GM12892 (cell line): ENCODE data around the gene EPHB3.

ENCODE experiments used
- POLR2A ChIP-seq: IDR thresholded peaks from 2 replicates; pipeline ENCODE4 v1.6.1; 2011; ENCODE audit warnings: low read depth, low read length, control low read depth
- POLR2AphosphoS5 ChIP-seq: IDR thresholded peaks from 2 replicates; pipeline ENCODE4 v1.6.1; 2011; ENCODE audit warnings: low read depth, low read length, control low read depth

- TF ChIP-seq POLR2A = no peak
- no peak for TF ChIP-seq POLR2AphosphoS5
Measured at GRCh38 chr3:184577546-184577945, 16.0 kb downstream of the EPHB3 start.
